CD1c-positive myeloid dendritic cell (primary cell): ENCODE results near the gene LRRC27.
"Not testable (repeated sequence)": the region's sequence is repeated elsewhere in the genome, so short reads cannot be mapped to it uniquely, and the experiment has no call there.

Source experiments
- DNase-seq: peaks from one replicate; pipeline ENCODE4 v3.0.0-alpha.2; 2016; ENCODE audit errors: extremely low spot score

The LRRC27 gene

DNA sequence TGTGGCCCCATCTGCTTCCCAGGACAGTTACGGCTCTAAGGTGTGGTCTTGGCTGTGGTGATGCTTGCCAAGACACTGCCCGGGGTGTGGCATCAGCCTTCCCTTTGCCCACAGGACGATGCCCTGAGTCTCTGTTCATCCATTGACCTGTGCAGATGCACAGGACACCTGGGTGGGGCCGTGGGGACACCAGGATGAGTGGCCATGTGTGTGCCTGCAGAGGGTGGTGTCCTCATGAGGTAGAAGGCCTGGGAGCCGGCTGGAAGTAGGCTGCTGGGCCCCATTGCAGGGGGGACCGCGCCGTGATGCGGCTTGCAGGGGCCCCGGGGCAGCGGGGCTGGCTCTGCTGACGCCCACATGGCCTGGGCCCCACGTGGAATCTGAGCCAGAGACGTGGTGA, 42.6 kb downstream of the LRRC27 start:
- no peak for DNase-seq

DNA sequence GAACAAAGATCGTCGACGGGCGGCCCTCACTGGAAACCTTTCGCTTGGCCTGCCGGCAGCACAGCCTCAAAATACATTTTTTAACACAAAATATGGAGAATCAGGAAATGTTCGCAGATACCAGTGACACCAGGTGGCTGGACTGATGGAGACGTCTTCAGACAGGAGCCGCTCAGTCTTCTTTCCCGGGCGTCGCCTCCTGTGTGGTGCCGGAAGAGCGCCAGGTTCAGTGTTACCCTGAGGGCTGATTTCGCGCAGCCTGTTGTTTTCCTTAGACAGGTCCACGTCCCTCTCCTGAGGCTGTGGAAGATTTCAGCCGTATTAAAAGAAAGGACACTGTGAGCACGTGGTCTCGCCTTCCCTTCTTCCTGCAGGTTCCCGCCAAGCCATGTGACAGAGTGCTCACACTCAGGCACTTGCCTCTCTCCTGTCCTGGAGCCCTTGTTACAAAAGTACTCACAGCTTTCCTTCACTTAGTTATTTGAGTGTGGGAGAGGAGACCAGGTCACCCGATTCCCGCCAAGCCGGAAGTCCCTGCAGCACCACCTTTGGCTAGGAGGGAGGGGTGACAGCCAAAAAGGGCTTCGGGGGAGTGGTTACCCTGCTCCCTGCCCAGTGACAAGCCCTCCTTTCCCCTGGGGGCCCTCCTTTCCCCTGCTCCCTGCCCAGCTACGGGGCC, 43.3 kb downstream of the LRRC27 start:
- no peak for DNase-seq

DNA sequence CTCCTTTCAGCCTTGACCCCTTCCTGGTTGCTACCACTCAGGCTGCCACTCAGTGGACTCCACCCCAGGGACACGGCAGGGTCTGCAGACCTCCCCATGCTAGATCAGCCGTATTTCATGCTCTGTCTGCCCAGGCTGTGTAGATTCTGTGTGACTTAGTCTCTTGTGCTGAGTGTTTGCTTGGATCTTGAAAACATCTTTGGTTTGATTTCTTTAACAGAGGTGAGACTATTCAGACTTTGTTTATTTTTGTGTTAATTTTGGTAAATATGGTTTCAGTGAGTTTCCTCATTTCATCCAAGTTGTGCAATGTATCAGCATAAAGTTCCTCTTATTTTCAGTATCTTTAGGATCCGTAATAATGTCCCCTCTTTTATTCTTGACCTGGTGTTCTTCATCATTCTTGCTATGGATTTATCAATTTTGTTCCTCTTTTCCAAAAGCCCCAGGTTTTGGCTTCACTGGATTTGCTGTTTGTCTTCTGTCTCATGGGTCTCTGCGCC, 43.9 kb downstream of the LRRC27 start:
- DNase-seq = peak; percentile 58

DNA sequence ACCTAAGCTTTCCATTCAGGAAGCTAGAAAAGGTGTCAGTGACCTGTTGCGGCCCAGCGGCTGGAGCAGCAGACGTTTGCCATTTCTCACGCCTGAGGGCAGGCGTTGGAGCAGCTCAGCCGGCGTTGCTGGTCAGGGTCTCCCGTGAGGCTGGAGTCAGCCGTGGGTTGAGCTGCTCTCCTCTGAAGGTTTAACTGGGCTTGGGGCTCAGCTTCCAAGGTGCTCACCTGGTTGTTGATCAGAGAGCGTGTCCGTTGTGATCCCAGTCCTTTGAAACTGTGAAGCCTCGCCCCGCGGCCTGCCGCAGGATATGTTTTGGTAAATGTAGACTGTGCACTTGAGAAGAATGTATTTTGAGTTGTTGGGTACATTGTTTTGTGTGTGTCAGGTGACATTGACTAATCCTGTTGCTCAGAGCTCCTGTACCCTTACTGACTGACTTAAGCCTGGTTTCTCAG, 44.4 kb downstream of the LRRC27 start:
- DNase-seq = no peak

DNA sequence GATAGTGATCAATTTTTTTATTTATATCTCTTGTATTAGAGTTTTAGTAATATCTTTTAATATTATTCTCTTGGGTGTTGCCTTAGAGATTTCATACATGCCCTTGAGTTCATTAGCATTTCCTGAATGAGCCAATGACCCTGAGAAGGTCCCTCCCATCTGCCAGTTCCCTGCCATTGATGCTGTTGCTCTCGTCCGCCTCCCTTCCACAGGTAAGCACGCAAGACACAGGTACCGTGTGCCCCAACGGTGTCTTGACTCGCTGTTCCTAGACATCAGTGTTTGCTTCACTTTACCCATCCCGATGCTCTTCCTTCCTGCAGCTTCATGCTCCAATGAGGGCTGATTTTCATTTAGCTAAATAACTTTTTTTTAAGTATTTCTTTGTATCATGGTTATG, 45.3 kb downstream of the LRRC27 start:
- no peak for DNase-seq

DNA sequence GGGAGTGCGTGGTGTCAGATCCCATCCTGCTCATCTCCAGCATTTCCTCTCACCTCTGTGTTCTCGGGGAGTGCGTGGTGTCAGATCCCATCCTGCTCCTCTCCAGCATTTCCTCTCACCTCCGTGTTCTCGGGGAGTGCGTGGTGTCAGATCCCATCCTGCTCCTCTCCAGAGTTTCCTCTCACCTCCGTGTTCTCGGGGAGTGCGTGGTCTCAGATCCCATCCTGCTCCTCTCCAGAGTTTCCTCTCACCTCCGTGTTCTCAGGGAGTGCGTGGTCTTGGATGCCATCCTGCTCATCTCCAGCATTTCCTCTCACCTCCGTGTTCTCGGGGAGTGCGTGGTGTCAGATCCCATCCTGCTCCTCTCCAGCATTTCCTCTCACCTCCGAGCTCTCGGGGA, 47.0 kb downstream of the LRRC27 start:
- DNase-seq = not testable (repeated sequence)

DNA sequence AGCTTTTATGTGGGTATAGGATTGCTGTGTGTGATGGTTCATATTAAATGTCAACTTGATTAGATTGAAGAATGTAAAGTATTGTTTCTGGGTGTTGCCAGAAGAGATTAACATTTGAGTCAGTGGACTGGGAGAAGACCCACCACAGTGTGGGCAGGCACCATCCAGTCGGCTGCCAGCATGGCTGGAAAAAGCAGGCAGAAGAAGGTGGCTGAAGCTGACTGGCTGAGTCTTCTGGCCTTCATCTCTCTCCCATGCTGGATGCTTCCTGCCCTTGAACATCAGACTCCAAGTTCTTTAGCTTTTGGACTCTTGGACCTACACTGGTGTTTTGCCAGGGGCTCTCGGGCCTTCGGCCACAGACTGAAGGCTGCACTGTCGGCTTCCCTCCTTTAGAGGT, 49.0 kb downstream of the LRRC27 start:
- not testable (repeated sequence) for DNase-seq

DNA sequence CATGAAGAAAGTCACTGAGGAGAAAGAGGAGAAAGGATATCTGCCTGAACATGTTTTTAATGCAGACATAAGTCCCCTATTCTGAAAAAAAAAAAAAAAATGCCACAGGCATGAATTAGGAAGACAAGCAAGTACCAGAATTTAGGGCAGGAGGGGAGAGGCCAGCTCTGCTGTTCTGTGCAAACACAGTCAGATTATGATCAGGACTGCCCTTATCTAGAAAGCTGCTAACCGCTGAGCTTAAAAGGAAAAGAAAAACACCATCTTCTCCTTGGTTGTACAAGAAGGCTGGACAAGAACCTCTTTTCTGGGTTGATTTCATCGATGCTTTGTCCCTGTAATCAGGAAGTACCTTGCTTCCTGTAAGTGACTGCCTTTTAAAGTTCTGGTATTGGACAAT, 49.7 kb downstream of the LRRC27 start:
- peak; percentile 33 for DNase-seq

DNA sequence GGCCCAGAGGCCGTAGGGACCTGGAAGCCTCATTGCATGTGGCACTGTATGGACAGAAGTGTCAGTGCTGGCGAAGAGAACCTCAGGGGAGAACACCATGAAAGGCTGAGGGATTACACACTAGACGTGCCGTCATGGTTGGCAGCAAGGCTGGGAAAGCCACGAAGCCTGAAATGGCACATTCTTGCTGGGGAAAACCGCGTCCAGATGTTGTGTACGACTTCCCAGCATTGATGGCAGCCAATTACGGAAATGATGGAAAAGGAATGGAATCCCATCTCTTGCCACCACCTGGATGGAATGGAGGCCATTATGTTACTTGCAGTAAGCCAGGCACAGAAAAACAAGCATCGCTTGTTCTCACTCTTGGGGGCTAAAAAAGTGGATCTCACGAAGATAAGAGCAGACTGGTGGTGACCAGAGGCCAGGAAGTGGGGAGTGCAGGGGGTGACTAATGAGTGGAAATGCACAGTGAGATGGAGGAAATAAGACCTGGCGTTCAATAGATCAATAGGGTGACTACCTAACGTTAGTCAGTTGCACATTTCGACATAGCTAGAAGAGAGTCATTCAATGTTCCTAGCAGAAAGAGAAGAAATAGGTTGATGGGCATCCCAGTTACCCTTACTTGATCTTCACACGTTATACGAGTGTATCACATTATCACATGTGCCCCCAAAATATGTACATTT, 50.4 kb downstream of the LRRC27 start:
- DNase-seq = no peak

DNA sequence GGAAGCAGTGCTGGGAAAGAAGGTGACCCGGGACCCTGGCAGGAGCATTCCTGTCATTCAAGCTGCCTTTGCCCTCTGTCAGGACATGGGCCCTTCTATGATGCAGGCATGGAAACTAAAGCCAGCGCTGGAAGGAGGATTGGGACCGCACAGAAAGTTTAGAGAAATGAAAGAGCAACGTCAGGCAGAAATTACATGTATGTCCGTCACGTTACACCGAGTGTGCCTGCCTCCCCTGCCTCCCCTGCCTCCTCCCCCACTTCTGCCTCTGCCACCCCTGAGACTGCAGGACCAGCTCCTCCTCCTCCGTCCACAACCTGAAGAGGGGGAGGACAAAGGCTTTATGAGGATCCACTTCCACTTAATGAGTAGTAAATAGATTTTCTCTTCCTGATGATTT, 51.1 kb downstream of the LRRC27 start:
- DNase-seq = no peak

DNA sequence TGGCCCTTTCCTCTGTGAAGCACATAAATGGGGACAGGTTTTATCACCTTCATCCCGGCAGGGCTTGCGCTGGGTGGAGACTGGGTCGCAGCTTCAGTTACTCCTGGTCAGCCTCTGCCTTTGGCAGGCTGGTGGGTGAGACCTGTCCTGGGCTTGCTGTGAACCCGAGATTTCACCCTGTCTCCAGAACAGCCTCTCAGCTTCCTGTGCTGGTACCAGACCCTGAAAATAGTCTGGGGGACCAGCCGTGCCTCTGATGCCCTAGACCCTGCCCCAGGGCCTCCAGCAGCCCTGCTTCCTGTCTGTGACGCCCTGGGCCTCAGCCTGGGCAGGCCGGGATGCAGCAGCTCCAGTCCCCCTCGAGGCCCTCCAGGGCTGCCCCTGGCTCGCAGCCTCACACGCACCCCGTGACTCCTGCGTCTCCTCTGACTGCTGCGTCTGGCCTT, 51.8 kb downstream of the LRRC27 start:
- DNase-seq = no peak

DNA sequence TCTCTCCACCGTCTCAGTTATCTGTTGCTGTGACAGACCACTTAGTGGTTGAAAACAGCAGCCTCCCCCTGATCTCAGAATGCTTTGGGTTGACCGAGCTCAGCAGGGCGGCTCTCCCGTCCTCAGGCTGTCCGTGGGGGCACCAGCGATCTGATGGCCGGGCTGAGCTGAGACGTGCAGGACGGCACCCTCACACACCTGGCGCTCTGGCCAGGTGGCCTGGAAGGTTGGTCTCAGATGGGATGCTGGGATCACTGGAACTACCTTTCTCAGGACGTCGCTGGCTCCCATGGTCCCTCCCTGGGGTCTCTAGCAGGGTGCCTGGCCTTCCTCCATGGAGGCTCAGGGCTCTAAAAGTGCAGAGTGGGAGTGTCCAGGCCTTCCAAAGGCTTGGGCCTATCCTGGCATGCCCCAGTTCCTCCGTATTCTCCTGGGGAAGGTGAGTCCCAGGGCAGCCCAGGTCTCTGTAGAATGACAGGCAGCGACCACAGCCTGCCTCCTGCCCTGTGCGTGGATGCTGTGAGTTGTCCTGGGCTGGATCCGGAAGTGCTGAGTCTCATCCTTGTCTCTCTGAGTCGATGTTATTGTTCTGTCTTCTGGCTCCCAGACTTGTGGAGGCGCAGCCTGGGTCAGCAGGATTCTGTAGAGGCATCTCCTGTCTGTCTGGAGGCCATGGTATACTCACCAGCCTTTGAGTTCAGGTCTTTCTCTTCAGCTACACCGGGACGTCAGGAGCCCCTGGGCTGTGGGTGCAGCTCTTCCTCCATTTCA, 52.8 kb downstream of the LRRC27 start:
- DNase-seq = no peak

DNA sequence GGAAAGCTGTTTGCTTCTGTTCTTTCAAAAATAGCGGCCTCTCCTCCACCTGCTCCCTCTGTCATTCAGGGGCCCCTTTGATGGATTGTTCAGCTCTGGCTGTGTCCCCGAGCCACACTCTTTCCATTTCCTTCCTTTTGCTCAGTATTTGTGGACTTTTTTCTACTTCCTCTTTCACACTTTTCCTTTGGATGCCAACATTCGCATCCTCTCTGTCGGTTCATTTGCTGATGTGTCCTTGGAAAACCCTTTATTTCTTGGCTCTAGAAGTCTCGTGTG, 53.3 kb downstream of the LRRC27 start:
- no peak for DNase-seq

DNA sequence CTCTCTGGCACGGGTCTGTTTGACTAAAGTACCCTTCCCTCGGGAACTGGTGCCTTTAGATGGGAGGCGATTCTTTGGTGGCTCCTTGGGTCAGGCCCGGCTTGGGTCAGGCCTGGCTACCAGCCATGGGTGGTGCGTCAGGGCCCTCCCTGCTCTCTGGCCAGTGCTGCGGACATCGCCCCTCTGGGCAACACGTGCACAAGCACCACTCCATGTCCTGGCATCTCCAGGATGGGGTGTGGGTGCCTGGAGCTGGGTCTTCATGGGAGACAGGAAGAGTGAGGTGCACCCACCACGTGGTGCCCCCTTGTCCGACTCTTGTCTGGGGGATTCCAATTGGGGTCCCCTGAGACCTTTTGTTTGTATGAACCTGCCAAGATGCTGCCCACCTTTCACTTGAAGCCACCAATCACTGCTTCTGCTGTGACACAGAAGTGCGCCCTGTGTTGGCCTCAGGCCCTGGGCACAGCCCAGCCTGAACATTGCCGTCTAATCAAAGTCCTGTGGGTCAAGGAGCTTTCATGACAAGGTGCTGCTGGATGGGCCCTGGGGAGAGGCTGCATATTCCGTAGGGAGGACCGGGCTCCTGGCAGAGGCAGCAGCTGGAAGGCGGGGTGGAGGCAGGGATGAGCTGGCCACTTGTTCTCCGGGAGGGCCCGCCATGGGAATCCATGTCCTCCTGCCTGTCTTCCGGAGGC, 53.9 kb downstream of the LRRC27 start:
- DNase-seq = no peak

DNA sequence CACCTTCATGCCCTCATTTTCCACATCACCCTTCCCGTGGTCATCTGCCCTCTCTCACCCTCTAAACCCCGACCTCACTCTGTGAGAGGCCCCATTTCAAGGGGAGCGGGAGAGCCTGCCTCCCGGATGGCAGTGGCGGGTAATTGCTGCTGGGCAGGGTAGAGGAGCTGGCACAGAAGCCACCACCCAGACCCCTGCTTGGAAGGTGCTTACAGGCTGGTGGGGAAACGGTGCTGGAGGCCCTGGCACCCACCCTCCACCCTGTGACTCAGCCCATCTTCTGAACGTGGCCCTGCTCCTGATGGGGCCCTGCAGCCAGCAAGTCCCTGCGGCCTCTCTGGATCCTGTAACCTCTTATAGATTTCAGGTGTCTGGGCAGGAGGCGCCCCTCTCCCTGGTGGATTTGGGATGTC, 54.4 kb downstream of the LRRC27 start:
- no peak for DNase-seq

DNA sequence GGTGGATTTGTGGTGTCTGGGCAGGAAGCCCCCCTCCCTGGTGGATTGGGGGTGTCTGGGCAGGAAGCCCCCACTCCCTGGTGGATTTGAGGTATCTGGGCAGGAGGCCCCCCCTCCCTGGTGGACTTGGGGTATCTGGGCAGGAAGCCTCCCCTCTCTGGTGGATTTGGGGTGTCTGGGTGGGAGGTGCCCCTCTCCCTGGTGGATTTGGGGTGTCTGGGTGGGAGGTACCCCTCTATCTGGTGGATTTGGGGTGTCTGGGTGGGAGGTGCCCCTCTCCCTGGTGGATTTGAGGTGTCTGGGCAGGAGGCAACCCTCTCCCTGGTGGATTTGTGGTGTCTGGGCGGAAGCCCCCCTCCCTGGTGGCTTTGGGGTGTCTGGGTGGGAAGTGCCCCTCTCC, 54.9 kb downstream of the LRRC27 start:
- DNase-seq = not testable (repeated sequence)

DNA sequence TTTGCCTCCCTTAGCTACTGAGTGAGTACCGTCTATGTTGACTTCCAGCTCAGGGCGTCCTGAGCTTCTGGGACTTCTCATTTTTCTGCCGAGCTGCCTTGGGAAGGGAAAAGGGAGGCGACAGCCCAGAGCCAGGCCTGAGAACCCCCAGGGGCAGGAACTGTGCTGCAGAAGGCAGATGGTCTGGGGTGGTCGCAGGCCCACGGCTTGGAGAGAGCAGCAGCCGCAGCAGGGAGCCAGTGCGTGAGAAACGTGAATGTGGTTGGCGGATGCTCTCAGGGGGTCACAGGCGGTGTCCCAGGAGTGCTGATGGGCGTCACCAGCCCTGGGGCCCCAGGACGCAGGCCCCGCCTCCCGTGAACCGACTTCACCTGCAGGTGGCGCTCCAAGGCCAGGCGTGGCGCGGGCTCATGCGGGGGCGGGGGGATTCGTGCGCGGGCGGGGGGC, 55.8 kb downstream of the LRRC27 start:
- DNase-seq = peak; percentile 81

DNA sequence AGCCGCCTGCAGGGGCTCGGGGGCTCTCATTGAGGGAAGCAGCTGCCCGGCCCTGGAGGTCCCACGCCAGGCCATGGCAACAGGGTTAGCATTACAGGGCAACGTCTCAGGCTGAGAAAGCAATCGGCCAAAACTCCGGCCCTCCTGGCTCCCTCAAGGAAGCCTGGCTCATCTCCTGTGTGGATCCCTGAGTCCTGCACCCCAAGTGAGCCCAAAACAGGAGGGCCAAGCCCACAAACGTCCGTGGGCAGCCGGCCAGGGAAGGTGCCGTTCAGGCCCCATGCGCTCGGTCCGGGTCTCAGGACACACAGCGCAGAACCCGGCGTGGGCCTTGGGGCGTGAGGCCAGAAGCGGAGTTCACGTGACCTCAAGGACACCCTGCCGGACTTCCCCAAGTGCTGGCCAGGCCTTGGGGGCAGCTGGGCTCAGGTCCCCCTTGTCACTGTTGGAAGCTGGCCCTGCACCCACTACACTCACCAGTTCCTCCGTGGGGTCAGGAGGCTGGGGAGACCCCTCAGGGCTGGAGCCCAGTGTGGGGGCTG, 57.0 kb downstream of the LRRC27 start:
- peak; percentile 81 for DNase-seq

DNA sequence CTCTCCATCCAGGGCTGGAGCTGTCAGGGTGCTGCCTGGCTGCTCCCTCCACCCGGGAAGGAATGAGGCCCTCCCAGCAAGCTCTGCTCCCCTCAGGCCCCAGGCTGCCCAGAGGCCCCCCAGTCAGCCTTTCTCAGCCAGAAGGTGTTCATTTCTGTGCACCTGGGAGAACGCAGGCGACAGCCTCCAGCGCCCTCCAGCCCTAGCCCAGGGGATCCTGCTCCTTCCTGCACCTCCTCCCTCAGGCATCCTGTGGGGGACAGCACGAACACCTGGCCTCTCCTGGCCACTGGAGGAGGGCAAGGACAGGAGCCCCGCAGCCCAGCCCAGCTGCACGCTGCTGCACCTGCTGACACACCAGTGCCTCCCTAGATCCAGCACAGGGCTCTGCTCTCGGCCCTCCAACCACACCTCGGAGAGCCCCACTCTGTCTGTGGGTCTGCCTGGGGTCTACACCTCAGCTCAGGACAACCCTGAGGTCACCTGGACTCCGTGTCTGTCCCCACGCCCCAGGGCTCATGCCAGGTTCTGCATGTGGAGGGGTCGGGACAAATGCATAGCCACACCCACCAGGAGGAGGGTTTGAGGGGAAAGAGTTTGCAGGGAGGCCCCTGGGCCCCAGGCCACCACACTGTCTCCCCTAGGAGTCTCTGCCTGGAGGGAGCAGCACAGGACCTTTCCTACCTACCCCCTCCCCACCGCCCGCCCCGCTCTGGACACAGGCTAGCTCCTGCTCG, 57.6 kb downstream of the LRRC27 start:
- DNase-seq = no peak

DNA sequence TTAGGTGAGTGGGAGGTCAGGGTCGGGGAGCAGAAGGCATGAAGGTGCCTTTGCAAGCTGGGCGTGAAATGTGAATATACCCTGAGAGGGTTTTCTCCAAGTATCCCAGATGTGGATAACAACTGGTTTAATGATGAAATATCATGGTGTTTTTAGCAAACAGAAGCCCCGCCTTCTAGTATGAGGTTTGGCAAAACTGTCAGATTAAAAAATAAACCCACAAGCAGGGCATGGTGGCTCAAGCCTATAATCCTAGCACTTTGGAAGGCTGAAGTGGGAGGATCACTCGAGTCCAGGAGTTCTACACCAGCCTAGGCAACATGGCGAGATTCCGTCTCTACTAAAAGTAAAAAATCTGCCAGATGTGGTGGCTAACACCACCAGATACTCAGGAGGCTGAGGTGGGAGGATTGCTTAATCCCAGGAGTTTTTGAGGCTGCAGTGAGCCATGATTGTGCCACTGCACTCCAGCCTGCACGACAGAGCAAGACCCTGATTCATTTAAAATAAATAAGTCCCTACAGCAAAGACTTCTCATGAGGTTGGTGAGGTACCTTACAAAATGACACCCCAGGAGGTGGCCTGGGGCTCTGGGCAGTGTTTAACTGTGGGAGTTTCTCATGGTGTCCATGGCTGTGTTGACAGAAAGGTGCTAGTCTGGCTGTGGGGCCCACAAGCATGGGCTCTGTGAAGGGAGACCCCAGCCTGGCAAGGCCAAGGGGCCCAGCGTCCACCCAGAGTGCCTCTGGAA, 58.4 kb downstream of the LRRC27 start:
- no peak for DNase-seq
